ENCODE data around the gene SFTPB.

SFTPB gene

GRCh38 chr2:85702800-85703199 lies 34.8 kb upstream of the SFTPB start:
- no peak for DNase-seq (ENCODE audit: low read depth in 2 of 2)

DNA sequence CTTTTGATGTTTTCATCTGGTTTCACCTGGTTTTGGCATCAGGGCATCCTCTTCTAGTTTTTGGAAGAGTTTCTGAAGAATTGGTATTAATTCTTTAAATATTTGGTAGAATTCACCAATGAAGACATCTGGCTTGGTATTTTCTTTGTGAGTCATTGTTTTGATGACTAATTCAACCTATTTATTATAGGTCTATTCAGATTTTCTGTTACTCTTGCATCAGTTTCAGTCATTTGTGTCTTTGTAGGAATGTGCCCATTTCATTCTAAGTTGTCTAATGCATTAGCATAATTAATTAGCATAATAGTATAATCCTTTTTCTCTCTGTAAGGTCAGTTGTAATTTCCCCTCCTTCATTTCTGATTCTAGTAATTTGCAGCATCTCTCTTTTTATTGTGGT lies 34.2 kb upstream of the SFTPB start:
- no peak for DNase-seq (ENCODE audit: low read depth in 2 of 2)

- DNase-seq (ENCODE audit: low read depth in 2 of 2), result no peak
These were observed 31.3 kb upstream of the SFTPB start for GRCh38 chr2:85699325-85699724.

DNA sequence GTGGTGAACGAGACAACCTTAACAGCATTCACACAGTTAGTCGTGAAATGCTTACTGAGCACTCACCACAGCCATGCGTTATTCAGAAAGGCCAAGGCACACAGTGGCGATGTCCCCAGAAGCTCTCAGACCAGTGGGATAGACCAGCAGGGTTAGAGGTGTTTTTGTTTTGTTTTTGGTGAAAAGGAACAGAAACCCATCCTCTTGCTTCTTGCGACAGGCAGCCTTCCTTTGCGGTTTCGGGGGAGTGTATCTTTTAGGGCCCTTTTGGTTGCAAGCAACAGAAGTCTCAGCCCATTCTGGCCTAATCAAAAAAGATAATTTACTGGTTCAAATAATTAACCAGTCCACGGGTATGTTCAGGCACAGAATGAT lies 30.9 kb upstream of the SFTPB start:
- no peak for DNase-seq (ENCODE audit: low read depth in 2 of 2)

DNA sequence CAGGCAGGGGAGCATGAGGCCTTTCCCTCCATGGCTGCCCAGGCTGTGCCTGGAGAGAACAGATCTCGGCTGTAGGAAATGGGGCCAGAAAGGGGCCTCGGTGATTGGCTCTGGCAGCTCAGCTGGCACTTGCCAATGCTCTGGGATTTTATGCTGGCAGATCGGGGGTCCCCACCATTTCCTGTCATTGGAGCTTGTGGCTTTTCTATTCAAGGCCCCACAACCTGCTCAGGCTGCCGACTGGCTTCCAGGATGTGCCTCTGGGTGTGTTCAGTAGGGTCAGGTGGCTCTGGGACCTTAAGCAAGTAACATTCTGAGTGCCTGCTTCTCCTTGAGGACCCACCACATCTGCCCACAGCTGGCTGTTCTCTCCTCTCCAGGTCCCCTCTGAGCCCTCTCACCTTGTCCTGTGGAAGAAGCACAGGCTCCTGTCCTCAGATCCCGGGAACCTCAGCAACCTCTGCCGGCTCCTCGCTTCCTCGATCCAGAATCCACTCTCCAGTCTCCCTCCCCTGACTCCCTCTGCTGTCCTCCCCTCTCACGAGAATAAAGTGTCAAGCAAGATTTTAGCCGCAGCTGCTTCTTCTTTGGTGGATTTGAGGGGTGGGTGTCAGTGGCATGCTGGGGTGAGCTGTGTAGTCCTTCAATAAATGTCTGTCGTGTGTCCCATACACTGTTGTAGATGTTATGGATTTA lies 30.3 kb upstream of the SFTPB start:
- DNase-seq (ENCODE audit: low read depth in 2 of 2), result no peak

DNA sequence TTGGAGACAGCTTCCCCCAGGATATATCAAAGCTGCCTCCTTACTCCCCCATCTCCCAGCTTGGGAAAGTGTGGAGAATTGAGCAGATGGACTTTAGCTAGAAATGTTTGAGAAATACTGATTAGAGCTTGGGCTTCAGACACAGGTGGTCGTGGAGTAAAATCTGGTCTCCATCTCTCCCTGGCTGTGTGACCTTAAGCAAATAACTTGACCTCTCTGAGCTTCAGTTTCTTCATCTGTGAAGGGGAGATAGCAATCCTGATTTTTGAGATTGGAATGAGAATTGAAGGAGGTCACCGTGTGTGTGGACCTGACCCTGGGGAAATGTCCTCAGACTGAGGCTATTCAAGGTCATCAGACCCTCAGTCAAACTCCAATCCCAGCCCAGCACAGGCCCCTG lies 29.7 kb upstream of the SFTPB start:
- DNase-seq (ENCODE audit: low read depth in 2 of 2), result no peak

GRCh38 chr2:85697096-85697495 lies 29.1 kb upstream of the SFTPB start:
- DNase-seq (ENCODE audit: low read depth in 2 of 2), result no peak

- DNase-seq (ENCODE audit: low read depth in 2 of 2), result no peak
These were observed 28.0 kb upstream of the SFTPB start for GRCh38 chr2:85695691-85696668.

DNA sequence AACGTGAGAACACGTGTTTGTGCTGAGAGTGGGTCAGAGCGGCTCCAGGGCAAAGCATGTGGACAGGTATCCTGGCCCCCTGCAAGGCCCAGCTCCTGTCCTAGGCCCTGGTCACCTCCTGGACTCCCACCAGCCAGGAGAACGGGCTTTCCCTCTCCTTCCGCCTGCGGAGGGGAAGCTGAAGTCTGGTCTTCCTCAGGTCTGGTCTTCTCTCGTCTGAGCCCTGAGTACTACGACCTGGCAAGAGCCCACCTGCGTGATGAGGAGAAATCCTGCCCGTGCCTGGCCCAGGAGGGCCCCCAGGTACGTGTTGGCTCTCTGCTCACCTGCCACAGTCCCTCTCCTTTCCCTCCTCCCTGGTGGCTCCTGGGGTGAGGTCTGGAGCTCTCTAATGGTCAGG lies 27.1 kb upstream of the SFTPB start:
- DNase-seq (ENCODE audit: low read depth in 2 of 2), result no peak

DNA sequence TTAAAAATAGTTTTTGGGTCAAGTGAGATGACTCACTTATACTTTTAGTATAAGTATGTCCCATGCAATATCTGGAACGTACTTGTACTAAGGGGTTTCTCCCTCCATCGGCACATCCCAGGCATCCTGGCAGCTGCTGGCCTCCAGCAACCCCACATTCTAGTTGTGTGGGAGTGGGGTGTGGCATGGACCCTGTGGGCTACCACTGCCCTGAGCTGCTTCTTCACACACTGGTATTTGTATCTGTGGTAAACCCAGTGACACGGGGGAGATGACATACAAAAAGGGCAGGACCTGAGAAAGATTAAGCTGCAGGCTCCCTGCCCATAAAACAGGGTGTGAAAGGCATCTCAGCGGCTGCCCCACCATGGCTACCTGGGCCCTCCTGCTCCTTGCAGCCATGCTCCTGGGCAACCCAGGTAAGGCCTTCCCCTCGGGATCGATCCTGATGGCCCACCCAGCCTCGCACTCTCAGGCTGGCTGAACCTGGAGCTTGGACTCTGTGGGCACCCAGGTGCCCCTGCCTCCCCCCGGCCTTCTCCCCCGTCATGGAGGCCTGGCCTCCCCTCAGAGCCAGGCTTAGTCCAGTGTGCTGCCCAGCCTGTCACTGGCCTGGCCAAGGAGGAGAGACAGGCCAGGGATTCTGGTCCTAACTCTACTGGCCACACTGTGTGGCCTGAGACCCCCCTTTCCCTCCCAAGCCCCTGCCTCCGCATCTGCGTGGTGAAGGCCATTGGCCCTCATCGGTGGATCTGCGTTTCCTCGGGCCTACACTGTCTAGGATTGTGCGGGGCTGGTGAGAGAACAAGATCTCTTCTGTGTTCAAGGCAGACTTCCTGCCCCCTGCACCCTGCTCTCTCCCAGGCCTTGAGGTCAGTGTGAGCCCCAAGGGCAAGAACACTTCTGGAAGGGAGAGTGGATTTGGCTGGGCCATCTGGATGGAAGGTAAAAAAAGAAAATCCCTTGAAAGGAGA lies 26.3 kb upstream of the SFTPB start, which contains the start of gene GNLY:
TSS of gene GNLY (plus strand) at position 307 of the 974 bp plus-strand sequence. CDS start at position 368, 61 bp downstream.
- no peak for DNase-seq (ENCODE audit: low read depth in 2 of 2)

DNA sequence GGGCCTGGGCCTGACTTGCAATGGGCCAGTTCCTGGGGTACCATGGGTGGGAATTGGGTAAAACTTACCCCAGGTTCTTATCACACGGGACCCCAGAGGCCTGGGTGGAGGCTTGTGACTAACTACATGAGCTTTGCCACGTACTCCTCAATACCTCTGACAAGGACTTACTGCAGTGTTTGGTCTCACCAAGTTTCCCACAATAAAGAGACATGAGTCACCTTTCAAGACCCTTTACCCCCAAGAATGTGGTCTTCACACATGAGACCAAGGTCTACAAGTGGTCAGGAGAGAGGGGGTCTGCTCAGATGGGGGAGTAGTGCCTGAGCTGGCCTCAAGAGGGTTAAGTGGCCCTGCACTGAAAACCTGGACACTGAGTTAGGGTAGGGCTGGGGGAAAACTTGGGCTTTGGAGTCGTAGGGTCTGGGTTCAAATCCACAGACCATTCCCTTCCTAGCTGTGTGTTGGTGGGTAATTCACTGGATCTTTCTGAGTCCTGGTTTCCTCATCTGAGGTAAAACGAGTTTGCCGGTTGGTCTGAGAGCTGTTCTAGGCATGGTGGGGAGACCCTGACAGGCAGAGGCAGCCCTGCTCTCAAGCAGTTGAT lies 24.1 kb upstream of the SFTPB start:
- no peak for DNase-seq (ENCODE audit: low read depth in 2 of 2)

DNA sequence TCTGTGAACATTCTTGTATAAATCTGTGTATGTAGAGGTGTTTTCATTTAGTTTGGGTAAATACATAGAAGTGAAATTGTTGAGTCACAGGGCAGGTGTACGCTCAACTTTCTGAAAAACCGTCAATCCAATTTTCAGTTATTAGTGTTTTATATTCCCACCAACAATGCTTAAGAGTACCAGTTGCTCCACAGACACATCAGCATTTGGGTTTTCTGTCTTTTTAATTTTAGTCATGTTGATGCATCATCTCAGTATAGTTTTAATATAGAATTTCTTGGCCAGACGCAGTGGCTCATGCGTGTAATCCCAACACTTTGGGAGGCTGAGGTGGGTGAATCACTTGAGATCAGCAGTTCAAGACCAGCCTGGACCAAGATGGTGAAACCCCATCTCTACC lies 22.9 kb upstream of the SFTPB start:
- DNase-seq (ENCODE audit: low read depth in 2 of 2), result no peak

- DNase-seq (ENCODE audit: low read depth in 2 of 2), result no peak
These were observed 16.8 kb upstream of the SFTPB start for GRCh38 chr2:85684806-85685205.

GRCh38 chr2:85684380-85684779 lies 16.4 kb upstream of the SFTPB start:
- DNase-seq (ENCODE audit: low read depth in 2 of 2), result no peak

- DNase-seq (ENCODE audit: low read depth in 2 of 2), result no peak
These were observed 14.4 kb upstream of the SFTPB start for GRCh38 chr2:85682378-85682777.

- no peak for DNase-seq (ENCODE audit: low read depth in 2 of 2)
These were observed 13.8 kb upstream of the SFTPB start for GRCh38 chr2:85681776-85682175.

GRCh38 chr2:85681372-85681763 lies 13.4 kb upstream of the SFTPB start:
- DNase-seq (ENCODE audit: low read depth in 2 of 2), result no peak

DNA sequence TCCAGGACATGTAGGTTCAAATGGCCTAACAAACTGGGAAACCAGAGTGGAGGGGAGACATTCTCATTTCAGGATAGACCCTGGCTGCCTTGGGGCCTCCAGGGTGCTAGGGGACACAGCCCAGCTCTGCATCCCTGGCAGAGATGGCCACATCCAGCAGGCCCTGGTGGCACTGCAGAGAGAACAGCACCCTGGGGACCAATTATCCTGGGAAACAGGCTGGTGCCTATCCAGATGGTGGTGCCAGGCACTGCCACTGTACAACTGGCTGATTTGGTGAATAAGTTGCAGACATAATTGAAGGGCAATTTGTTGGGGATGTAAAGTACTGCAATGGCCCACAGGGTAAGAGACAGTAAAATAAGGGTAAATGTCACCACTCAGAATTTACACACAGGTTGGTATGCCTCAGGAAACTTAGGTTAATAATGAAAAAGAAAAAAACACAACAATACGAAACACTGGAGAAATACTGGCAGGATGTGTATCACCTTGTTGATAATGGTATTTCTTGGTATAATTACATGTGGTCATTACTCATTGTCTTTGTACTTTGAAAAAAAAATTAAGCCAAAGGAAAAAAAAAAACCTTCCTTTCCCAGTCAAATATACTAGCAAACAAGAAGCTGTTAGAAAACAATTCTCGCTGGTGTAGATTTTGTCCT lies 12.8 kb upstream of the SFTPB start:
- DNase-seq (ENCODE audit: low read depth in 2 of 2), result no peak

- DNase-seq (ENCODE audit: low read depth in 2 of 2), result peak; percentile 59 to 73
These were observed 11.0 kb upstream of the SFTPB start for GRCh38 chr2:85678794-85679672.

DNA sequence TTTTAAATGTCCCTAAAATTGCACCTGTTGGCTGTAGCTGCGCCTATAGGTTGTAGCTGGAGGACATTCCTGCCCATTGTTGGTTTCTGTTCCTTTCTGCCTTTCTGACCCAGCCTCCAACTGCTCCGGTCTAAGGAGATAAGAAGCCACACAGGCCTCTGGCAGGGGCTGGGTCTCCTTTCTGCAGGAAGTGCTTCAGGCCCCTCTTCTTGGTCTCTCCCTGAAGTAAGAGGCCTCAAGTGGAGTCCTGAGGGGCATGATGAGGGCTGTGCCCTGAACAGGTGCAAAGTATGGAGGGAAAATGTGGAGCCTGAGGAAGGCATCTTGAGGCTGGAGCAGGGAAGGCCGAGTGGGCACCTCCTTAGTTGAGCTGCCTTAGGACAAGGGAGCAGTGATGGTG lies 10.4 kb upstream of the SFTPB start:
- no peak for DNase-seq (ENCODE audit: low read depth in 2 of 2)
